IPS DF 19.7 (cell line): ENCODE measurements around the gene SLC35F1.

ENCODE experiments used
- DNase-seq: peaks from one replicate; pipeline ENCODE4 v3.0.0-alpha.2; 2013; ENCODE audit warnings: low read depth, low spot score

The SLC35F1 gene

GRCh38 chr6:118197539-118197938, 290.5 kb downstream of the SLC35F1 start:
- DNase-seq: no peak

GRCh38 chr6:118198746-118199145, 291.7 kb downstream of the SLC35F1 start:
- no peak for DNase-seq

- no peak for DNase-seq
These were observed 293.1 kb downstream of the SLC35F1 start for GRCh38 chr6:118200160-118200559.

GRCh38 chr6:118202517-118202916, 295.5 kb downstream of the SLC35F1 start:
- DNase-seq: no peak

GRCh38 chr6:118203545-118203944, 296.5 kb downstream of the SLC35F1 start:
- DNase-seq: no peak

GRCh38 chr6:118206221-118206620, 299.2 kb downstream of the SLC35F1 start:
- no peak for DNase-seq

- no peak for DNase-seq
These were observed 300.9 kb downstream of the SLC35F1 start for GRCh38 chr6:118207947-118208346.

- no peak for DNase-seq
These were observed 305.5 kb downstream of the SLC35F1 start for GRCh38 chr6:118212451-118213173.

- DNase-seq: no peak
These were observed 308.2 kb downstream of the SLC35F1 start for GRCh38 chr6:118215269-118215668.

GRCh38 chr6:118216751-118217150, 309.7 kb downstream of the SLC35F1 start:
- no peak for DNase-seq

GRCh38 chr6:118218156-118218555, 311.1 kb downstream of the SLC35F1 start:
- no peak for DNase-seq

GRCh38 chr6:118220429-118221128, 313.5 kb downstream of the SLC35F1 start:
- no peak for DNase-seq

- no peak for DNase-seq
These were observed 316.3 kb downstream of the SLC35F1 start for GRCh38 chr6:118223316-118223715.

- DNase-seq: no peak
These were observed 321.8 kb downstream of the SLC35F1 start for GRCh38 chr6:118228886-118229285.

GRCh38 chr6:118240878-118241528, 333.9 kb downstream of the SLC35F1 start:
- DNase-seq: no peak

- DNase-seq: no peak
These were observed 339.3 kb downstream of the SLC35F1 start for GRCh38 chr6:118246406-118246805.

- DNase-seq: no peak
These were observed 341.1 kb downstream of the SLC35F1 start for GRCh38 chr6:118248171-118248570.

- DNase-seq: no peak
These were observed 342.6 kb downstream of the SLC35F1 start for GRCh38 chr6:118249680-118250079.

GRCh38 chr6:118252474-118252873, 345.4 kb downstream of the SLC35F1 start:
- no peak for DNase-seq

- DNase-seq: no peak
These were observed 346.7 kb downstream of the SLC35F1 start for GRCh38 chr6:118253741-118254140.

- no peak for DNase-seq
These were observed 353.8 kb downstream of the SLC35F1 start for GRCh38 chr6:118260833-118261232.

- no peak for DNase-seq
These were observed 356.9 kb downstream of the SLC35F1 start for GRCh38 chr6:118263921-118264486.
